AG04449 (cell line): ENCODE data around the gene SLC41A1.
A peak's percentile ranks its signal among the peaks of the same experiment; 100 is the strongest.

Experiments used
- CTCF ChIA-PET: fragments of 350-600 bp; formaldehyde crosslinking; extraction: SDS; loops from one replicate; lab custom pipeline; 2021; ENCODE audit warnings: antibody characterized with exemption; lab: Yijun Ruan, JAX
- POLR2A ChIA-PET: fragments of 400-600, 350-600 bp; formaldehyde crosslinking; extraction: SDS; loops from one replicate; lab custom pipeline; 2020; ENCODE audit warnings: antibody characterized with exemption, inconsistent platforms; lab: Yijun Ruan, JAX
- DNase-seq: peaks from one replicate; pipeline ENCODE4 v3.0.0-alpha.2; 2010; ENCODE audit warnings: low read depth, low spot score
- H3K4me3 ChIP-seq: 2 replicates; pipeline ENCODE4 v1.5.1; 2011; ENCODE audit warnings: low read depth, mild to moderate bottlenecking, control low read depth, low read length
- CTCF ChIP-seq: IDR thresholded peaks from one replicate; pipeline ENCODE4 v1.5.1; 2011; ENCODE audit warnings: mild to moderate bottlenecking, moderate library complexity, low read length, control low read depth, inconsistent platforms; ENCODE audit not compliant: insufficient read depth; ENCODE audit errors: missing control alignments

The SLC41A1 gene

GRCh38 chr1:205791568-205792180, 21.3 kb downstream of the SLC41A1 start:
- H3K4me3 ChIP-seq: no peak overlapping the region
- POLR2A ChIA-PET: interaction anchor here (0.7 to 1.5 kb wide), 3 partner anchors 20 to 185 kb away, joined by 3 to 8 read pairs (median 3); no protein-coding TSS in a partner anchor
- no peak for DNase-seq
- TF ChIP-seq CTCF: peak; percentile 89
- CTCF ChIA-PET: interaction anchor here (0.6 to 15.0 kb wide), 48 partner anchors 8 to 347 kb away, joined by 3 to 417 read pairs (median 5); partner anchors contain the start of genes PM20D1 and RAB29

- CTCF ChIA-PET: interaction anchor here (2.4 to 15.0 kb wide), 3 partner anchors 76 to 194 kb away, joined by 12 to 417 read pairs (median 14); no protein-coding TSS in a partner anchor
- TF ChIP-seq CTCF: no peak
- H3K4me3 ChIP-seq: no peak overlapping the region
- no peak for DNase-seq
- POLR2A ChIA-PET: interaction anchor here (0.5 kb wide), 1 partner anchor 316 kb away, joined by 3 read pairs; no protein-coding TSS in a partner anchor
These were observed 25.6 kb downstream of the SLC41A1 start for GRCh38 chr1:205787287-205787916.

GRCh38 chr1:205786601-205787000, 26.4 kb downstream of the SLC41A1 start:
- no peak for DNase-seq
- no peak for TF ChIP-seq CTCF
- H3K4me3 ChIP-seq: no peak overlapping the region
- ChIA-PET CTCF (interaction anchor here (3.1 to 15.0 kb wide), 2 partner anchors 121 to 195 kb away, joined by 12 to 417 read pairs; no protein-coding TSS in a partner anchor), POLR2A (no interaction called here)

- CTCF ChIA-PET: interaction anchor here (1.0 to 15.0 kb wide), 5 partner anchors 9 to 245 kb away, joined by 3 to 417 read pairs (median 9); no protein-coding TSS in a partner anchor
- no peak for TF ChIP-seq CTCF
- H3K4me3 ChIP-seq: no peak overlapping the region
- no peak for DNase-seq
- POLR2A ChIA-PET: no interaction called here
These were observed 27.6 kb downstream of the SLC41A1 start for GRCh38 chr1:205785446-205785845.

GRCh38 chr1:205783904-205784303, 29.1 kb downstream of the SLC41A1 start:
- POLR2A ChIA-PET: no interaction called here
- no peak for TF ChIP-seq CTCF
- CTCF ChIA-PET: interaction anchor here (2.0 to 15.0 kb wide), 3 partner anchors 124 to 198 kb away, joined by 9 to 417 read pairs (median 12); no protein-coding TSS in a partner anchor
- H3K4me3 ChIP-seq: no peak overlapping the region
- DNase-seq: no peak

- no peak overlapping the region for H3K4me3 ChIP-seq
- POLR2A ChIA-PET: no interaction called here
- CTCF ChIA-PET: interaction anchor here (2.4 to 15.0 kb wide), 2 partner anchors 8 to 198 kb away, joined by 22 to 417 read pairs; no protein-coding TSS in a partner anchor
- DNase-seq: no peak
- no peak for TF ChIP-seq CTCF
These were observed 29.6 kb downstream of the SLC41A1 start for GRCh38 chr1:205783433-205783795.
